Epithelial cell of proximal tubule (primary cell): ENCODE measurements around the gene GPN1. TPM values are rescaled to one million over a fixed set of nuclear protein-coding genes. Genes with fewer than 3 reads are reported as not detected.
A peak's percentile ranks its signal among the peaks of the same experiment; 100 is the strongest.
"Not testable (repeated sequence)": the region's sequence is repeated elsewhere in the genome, so short reads cannot be mapped to it uniquely, and the experiment has no call there.

Source experiments
- DNase-seq: peaks from one replicate; pipeline ENCODE4 v3.0.0-alpha.2; 2011; ENCODE audit warnings: low read depth
- H3K4me3 ChIP-seq: 2 replicates; pipeline ENCODE4 v1.5.1; 2011; ENCODE audit warnings: low read depth, mild to moderate bottlenecking, low read length
- total RNA-seq: library from RNA; depleted of rRNA; stranded (reverse); fragments of >200 nt; gene quantifications from 2 replicates; pipeline ENCODE4 v1.2.3, GENCODE V29; 2015
- TF ChIP-seq, protein P1 (sequence below): conservative IDR thresholded peaks from 2 replicates; pipeline ENCODE4 v1.5.1; 2012; ENCODE audit warnings: low read depth, mild to moderate bottlenecking, low read length

The GPN1 gene
- total RNA-seq, 1 donor from 2014 or later: 45.3 TPM

DNA sequence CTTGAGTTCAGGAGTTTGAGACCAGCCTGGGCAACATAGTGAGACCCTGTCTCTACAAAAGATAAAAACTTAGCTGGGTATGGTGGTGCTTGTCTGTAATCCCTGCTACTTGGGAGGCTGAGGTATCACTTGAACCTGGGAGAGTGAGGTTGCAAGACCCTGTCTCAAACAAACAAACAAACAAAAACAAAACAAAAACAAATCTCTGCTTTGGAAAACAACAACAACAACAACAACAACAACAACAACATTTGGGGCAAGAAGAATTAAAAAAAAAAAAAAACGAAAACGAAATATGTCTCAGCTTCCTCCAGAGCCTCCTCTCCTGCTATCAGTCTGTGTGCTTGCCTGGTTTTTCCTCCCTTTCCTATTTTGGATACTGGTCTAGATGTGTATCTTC lies 51.7 kb downstream of the GPN1 start:
- no peak for DNase-seq
- TF ChIP-seq, protein P1, sequence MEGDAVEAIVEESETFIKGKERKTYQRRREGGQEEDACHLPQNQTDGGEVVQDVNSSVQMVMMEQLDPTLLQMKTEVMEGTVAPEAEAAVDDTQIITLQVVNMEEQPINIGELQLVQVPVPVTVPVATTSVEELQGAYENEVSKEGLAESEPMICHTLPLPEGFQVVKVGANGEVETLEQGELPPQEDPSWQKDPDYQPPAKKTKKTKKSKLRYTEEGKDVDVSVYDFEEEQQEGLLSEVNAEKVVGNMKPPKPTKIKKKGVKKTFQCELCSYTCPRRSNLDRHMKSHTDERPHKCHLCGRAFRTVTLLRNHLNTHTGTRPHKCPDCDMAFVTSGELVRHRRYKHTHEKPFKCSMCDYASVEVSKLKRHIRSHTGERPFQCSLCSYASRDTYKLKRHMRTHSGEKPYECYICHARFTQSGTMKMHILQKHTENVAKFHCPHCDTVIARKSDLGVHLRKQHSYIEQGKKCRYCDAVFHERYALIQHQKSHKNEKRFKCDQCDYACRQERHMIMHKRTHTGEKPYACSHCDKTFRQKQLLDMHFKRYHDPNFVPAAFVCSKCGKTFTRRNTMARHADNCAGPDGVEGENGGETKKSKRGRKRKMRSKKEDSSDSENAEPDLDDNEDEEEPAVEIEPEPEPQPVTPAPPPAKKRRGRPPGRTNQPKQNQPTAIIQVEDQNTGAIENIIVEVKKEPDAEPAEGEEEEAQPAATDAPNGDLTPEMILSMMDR: no peak
- H3K4me3 ChIP-seq: no peak overlapping the region

DNA sequence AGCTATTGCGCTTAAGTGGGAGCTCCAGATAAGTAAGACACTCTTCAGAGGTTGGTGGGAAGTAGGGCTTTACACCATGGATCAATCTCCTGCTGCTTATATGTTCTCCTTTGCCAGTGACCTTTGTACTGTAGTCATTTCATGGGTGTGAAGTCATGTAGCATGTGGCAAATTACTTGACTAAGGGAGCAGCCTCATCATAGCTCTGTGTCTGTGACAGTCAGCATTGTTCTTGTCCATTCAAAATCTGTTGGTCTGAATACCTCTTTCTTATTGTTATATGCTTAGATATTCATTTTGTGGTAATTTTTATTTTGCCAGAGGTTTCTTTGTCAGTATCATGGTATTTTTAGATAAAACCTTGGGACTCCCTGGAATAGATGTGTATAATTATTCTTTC lies 53.0 kb downstream of the GPN1 start:
- peak; percentile 80 for DNase-seq

DNA sequence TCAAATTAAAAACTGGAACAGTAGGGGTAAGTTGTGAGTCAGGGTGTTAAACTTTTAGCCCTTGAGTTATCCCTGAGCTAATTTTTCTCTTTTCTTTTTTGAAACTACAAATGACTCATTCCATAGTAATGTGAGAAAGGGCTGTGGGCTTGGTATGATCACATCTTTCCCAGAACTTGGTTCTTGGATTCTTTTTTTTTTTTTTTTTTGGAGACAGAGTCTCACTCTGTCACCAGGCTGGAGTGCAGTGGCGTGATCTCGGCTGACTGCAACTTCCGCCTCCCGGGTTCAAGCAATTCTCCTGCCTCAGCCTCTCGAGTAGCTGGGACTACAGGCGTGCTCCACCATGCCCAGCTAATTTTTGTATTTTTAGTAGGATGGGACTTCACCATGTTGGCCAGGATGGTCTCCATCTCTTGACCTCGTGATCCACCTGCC lies 53.5 kb downstream of the GPN1 start:
- peak; percentile 94 for DNase-seq
- not testable (repeated sequence) for H3K4me3 ChIP-seq

More for the DNA sequence above, 53.0 kb downstream of the GPN1 start:
- H3K4me3 ChIP-seq: no peak overlapping the region
- TF ChIP-seq, protein P1: no peak

DNA sequence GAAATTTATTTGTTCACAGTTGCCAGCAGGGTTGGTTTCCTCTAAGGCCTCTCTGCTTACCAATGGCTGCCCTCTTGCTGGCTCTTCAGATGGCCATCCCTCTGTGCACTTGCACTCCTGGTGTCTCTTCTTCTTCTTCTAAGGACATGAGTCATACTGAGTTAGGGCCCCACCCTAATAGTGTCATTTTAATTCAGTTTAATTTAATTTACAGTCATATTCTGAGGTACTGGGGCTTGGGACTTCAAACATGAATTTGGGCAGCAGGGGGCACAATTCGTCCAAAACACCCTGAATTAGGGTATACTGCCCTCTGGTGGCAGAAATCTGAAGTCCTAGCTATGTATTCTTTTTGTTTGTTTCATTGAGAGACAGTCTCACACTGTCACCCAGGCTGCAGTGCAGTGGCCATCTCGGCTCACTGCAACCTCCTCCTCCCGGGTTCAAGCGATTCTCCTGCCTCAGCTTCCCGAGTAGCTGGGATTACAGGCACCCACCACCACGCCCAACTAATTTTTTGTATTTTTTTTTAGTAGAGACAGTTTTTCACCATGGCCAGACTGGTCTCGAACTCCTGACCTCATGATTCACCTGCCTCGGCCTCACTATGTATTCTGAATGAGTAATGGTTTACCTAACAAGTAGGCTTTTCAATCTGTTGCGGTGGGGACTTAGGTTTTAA lies 54.7 kb downstream of the GPN1 start:
- TF ChIP-seq, protein P1: peak; percentile 99
- no peak overlapping the region for H3K4me3 ChIP-seq
- peak; percentile 74 for DNase-seq

DNA sequence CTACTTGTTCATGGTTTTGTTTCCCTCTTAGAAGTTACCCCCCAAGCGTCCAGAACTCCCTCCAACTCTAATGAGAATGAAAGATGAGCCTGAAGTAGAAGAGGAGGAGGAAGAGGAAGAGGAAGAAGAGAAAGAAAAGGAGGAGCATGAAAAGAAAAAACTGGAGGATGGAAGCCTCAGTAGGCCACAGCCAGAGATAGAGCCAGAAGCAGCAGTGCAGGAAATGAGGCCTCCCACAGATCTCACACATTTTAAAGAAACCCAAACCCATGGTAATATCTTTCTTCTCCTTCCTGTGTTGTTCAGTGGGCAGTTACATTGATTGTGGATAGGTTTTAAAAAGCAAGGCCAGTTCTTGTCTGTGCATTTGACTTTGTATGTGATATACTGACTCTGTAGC lies 56.2 kb downstream of the GPN1 start:
- H3K4me3 ChIP-seq, DNase-seq: not testable (repeated sequence)

DNA sequence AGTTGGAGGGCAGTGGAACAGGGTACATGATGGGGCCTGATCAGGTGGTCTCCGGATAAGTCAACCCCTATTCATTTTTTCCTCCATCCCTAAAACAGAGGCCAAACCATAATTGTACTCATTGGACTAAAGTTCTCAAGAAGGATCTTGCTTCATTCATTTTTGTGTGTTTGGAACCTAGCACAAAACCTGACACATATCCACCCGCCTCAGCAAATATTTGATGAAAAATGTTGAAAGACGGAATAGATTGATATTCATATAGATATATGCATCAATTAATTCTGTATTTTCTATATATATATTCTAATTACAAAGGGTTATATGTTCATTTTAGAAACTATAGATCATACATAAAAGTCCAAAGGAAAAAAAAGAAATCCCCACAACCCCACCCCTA lies 56.7 kb downstream of the GPN1 start:
- TF ChIP-seq, protein P1: no peak
- no peak for DNase-seq
- H3K4me3 ChIP-seq: no peak overlapping the region

DNA sequence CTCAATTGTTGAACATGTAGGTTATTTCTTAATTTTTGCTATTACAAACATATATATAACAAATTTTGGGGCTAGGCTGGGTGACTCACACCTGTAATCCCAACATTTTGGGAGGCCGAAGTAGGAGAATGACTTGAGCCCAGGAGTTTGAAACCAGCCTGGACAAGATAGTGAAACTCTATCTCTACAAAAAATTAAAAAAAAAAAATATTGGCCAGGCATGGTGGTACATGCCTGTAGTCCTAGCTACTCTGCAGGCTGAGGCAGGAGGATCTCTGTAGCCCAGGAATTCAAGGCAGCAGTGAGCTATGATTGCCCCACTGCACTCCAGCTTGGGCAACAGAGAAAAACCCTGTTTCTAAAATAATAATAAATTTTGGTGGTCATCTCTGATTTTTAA lies 58.4 kb downstream of the GPN1 start:
- TF ChIP-seq, protein P1: no peak
- DNase-seq: no peak
- no peak overlapping the region for H3K4me3 ChIP-seq

DNA sequence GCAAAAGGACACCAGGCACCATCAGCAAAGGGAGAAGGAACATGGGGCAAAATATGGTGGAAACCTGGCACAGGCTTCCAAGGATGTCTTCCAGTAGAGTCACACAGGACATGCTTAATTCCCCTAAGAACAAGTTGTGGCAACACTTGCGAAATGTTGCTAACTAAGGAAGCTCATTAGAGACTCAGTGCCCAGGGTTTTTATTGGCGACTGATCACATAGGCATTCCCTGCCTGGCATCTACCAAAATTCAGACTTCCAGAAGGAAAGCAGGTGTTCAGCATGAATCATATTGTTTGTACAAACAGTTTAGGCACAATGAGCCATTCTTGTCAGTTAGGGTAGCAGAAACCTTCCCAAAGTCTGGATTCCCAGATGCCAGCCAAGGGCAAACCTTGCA lies 60.6 kb downstream of the GPN1 start:
- TF ChIP-seq, protein P1: no peak
- peak; percentile 53 for DNase-seq
- no peak overlapping the region for H3K4me3 ChIP-seq
